HG03520 (cell line): Measurements from ENCODE around the gene TMEM59.
"Not testable (repeated sequence)": the region's sequence is repeated elsewhere in the genome, so short reads cannot be mapped to it uniquely, and the experiment has no call there.

Experiments used
- ATAC-seq: cut with Tn5 transposase; IDR thresholded peaks from one replicate; pipeline ENCODE4 v1.9.1; 2021; ENCODE audit warnings: mild to moderate bottlenecking, moderate library complexity; ENCODE audit not compliant: unreplicated experiment

The TMEM59 gene

GRCh38 chr1:54013393-54014008 lies 39.5 kb downstream of the TMEM59 start:
- ATAC-seq, result no peak

GRCh38 chr1:54012863-54013262 lies 40.1 kb downstream of the TMEM59 start:
- ATAC-seq, result no peak

GRCh38 chr1:54012008-54012325 lies 41.0 kb downstream of the TMEM59 start:
- no peak for ATAC-seq

GRCh38 chr1:54011316-54012007 lies 41.5 kb downstream of the TMEM59 start:
- no peak for ATAC-seq

- ATAC-seq, result no peak
Measured at GRCh38 chr1:54010415-54011117, 42.4 kb downstream of the TMEM59 start.

- ATAC-seq, result no peak
Measured at GRCh38 chr1:54009406-54009805, 43.6 kb downstream of the TMEM59 start.

GRCh38 chr1:54008876-54009275 lies 44.1 kb downstream of the TMEM59 start:
- no peak for ATAC-seq

GRCh38 chr1:54007613-54008012 lies 45.4 kb downstream of the TMEM59 start:
- ATAC-seq, result no peak

- no peak for ATAC-seq
Measured at GRCh38 chr1:54006508-54006907, 46.5 kb downstream of the TMEM59 start.

- no peak for ATAC-seq
Measured at GRCh38 chr1:54004481-54005049, 48.4 kb downstream of the TMEM59 start.

GRCh38 chr1:54003750-54004480 lies 49.1 kb downstream of the TMEM59 start:
- ATAC-seq, result not testable (repeated sequence)

- ATAC-seq, result no peak
Measured at GRCh38 chr1:54003249-54003646, 49.8 kb downstream of the TMEM59 start.

GRCh38 chr1:54002544-54003248 lies 50.3 kb downstream of the TMEM59 start:
- no peak for ATAC-seq

- ATAC-seq, result no peak
Measured at GRCh38 chr1:54001591-54001990, 51.4 kb downstream of the TMEM59 start.

- ATAC-seq, result no peak
Measured at GRCh38 chr1:53999920-54000319, 53.1 kb downstream of the TMEM59 start.

GRCh38 chr1:53998223-53998622 lies 54.8 kb downstream of the TMEM59 start:
- ATAC-seq, result no peak

- no peak for ATAC-seq
Measured at GRCh38 chr1:53995683-53996082, 57.3 kb downstream of the TMEM59 start.

GRCh38 chr1:53994516-53994915 lies 58.5 kb downstream of the TMEM59 start:
- ATAC-seq, result not testable (repeated sequence)

GRCh38 chr1:53992085-53992874 lies 60.7 kb downstream of the TMEM59 start:
- ATAC-seq, result no peak

- ATAC-seq, result no peak
Measured at GRCh38 chr1:53987880-53988279, 65.1 kb downstream of the TMEM59 start.
